GM12878 (cell line): ENCODE data around the gene DNAJC18. TPM values are rescaled to one million over a fixed set of nuclear protein-coding genes. Genes with fewer than 3 reads are reported as not detected.

Experiments used
- BRCA1 ChIP-seq: IDR thresholded peaks from 2 replicates; pipeline ENCODE4 v1.6.1; 2011; ENCODE audit warnings: low read depth, low read length, improper control_type of control experiment
- DPF2 ChIP-seq: fragments of 450-650 bp; IDR thresholded peaks from 2 replicates; pipeline ENCODE4 v1.6.1; 2017; ENCODE audit warnings: mild to moderate bottlenecking
- E2F4 ChIP-seq: IDR thresholded peaks from 2 replicates; pipeline ENCODE4 v1.6.1; 2012; ENCODE audit warnings: low read depth, low read length, improper control_type of control experiment
- EGR1 ChIP-seq, 2 experiments: IDR thresholded peaks; 1 replicate in 1 of 2; 2 replicates in 1 of 2; pipeline ENCODE4 v1.6.1; 2011 to 2012; ENCODE audit warnings: low read depth in 2 of 2, low read length in 2 of 2, borderline replicate concordance in 1 of 2, mild to moderate bottlenecking in 1 of 2, moderate library complexity in 1 of 2
- FOS ChIP-seq: IDR thresholded peaks from 3 replicates; pipeline ENCODE4 v1.6.1; 2011; ENCODE audit warnings: borderline replicate concordance; ENCODE audit not compliant: insufficient read length; ENCODE audit errors: extremely low read depth
- FOXK2 ChIP-seq: fragments of 450-650 bp; IDR thresholded peaks from 2 replicates; pipeline ENCODE4 v1.6.1; 2017; ENCODE audit warnings: mild to moderate bottlenecking, moderate library complexity
- GATAD2B ChIP-seq: fragments of 450-650 bp; conservative IDR thresholded peaks from 2 replicates; pipeline ENCODE4 v1.6.1; 2017; ENCODE audit warnings: low read depth, mild to moderate bottlenecking, moderate library complexity
- IKZF2 ChIP-seq, 2 experiments: fragments of 450-650 bp; IDR thresholded peaks; 2 replicates each; pipeline ENCODE4 v1.6.1; 2017; ENCODE audit warnings: mild to moderate bottlenecking in 2 of 2, moderate library complexity in 2 of 2
- IRF3 ChIP-seq: fragments of 450-650 bp; IDR thresholded peaks from 2 replicates; pipeline ENCODE4 v1.6.1; 2014; ENCODE audit warnings: mild to moderate bottlenecking
- IRF5 ChIP-seq: fragments of 450-650 bp; IDR thresholded peaks from 2 replicates; pipeline ENCODE4 v1.6.1; 2017; ENCODE audit warnings: borderline replicate concordance
- KAT2A ChIP-seq: conservative IDR thresholded peaks from 2 replicates; pipeline ENCODE4 v1.6.1; 2011; ENCODE audit warnings: low read depth, low read length; ENCODE audit not compliant: control insufficient read depth
- NBN ChIP-seq: fragments of 450-650 bp; IDR thresholded peaks from 2 replicates; pipeline ENCODE4 v1.6.1; 2016
- NKRF ChIP-seq: fragments of 450-650 bp; conservative IDR thresholded peaks from 2 replicates; pipeline ENCODE4 v1.6.1; 2017; ENCODE audit warnings: mild to moderate bottlenecking, moderate library complexity
- SKIL ChIP-seq: fragments of 450-650 bp; IDR thresholded peaks from 2 replicates; pipeline ENCODE4 v1.6.1; 2017; ENCODE audit warnings: mild to moderate bottlenecking, low read depth, inconsistent platforms; ENCODE audit not compliant: poor library complexity, severe bottlenecking
- SMAD5 ChIP-seq: IDR thresholded peaks from 2 replicates; pipeline ENCODE4 v1.6.1; 2016; ENCODE audit warnings: antibody characterized with exemption, low read depth
- STAT3 ChIP-seq: IDR thresholded peaks from 2 replicates; pipeline ENCODE4 v1.6.1; 2011; ENCODE audit warnings: low read depth, low read length, improper control_type of control experiment
- TARDBP ChIP-seq: IDR thresholded peaks from 2 replicates; pipeline ENCODE4 v1.6.1; 2016; ENCODE audit warnings: borderline replicate concordance
- USF1 ChIP-seq: IDR thresholded peaks from 2 replicates; pipeline ENCODE4 v1.6.1; 2011; ENCODE audit warnings: borderline replicate concordance, low read depth, mild to moderate bottlenecking, moderate library complexity, mixed read lengths, low read length; ENCODE audit not compliant: insufficient read depth; ENCODE audit errors: extremely low read length
- USF2 ChIP-seq: IDR thresholded peaks from 2 replicates; pipeline ENCODE4 v1.6.1; 2011; ENCODE audit warnings: low read depth, low read length, improper control_type of control experiment, borderline replicate concordance
- ZNF24 ChIP-seq: fragments of 450-650 bp; IDR thresholded peaks from 2 replicates; pipeline ENCODE4 v1.6.1; 2017; ENCODE audit warnings: antibody characterized with exemption, mild to moderate bottlenecking
- polyA plus RNA-seq, 11 experiments: library from polyadenylated mRNA; depleted of rRNA in 4 of 11; unstranded in 6 of 11; stranded (reverse) in 5 of 11; fragments of >200 nt; fragmentation: Nextera tagmentation in 4 of 11; fragmentation: Illumina TruSeq in 1 of 11; extraction: Ambion mirVana in 4 of 11; extraction: Trizol in 1 of 11; gene quantifications; 1 replicate in 1 of 11; 2 replicates in 10 of 11; pipeline versions ENCODE4 v1.2.1 to v1.2.3, GENCODE V29; 2011 to 2016; ENCODE audit warnings: inconsistent platforms in 2 of 11, missing spikeins in 2 of 11, low read depth in 1 of 11
- total RNA-seq, 4 experiments: library from RNA; depleted of rRNA in 3 of 4; stranded (reverse); fragments of >200 nt in 3 of 4; fragmentation: Illumina TruSeq in 1 of 4; extraction: Trizol in 1 of 4; gene quantifications; 2 replicates each; pipeline versions ENCODE4 v1.2.1 to v1.2.3, GENCODE V29; 2013 to 2021

DNAJC18 gene
- total and polyA plus RNA-seq, 10 of the 15 experiments (the other 5 are each of a cell fraction or from before 2014, with no cell fraction given), result 6.4 to 26.7 (median 17.7) TPM

GRCh38 chr5:139482050-139482889 is 42.9 kb upstream of the DNAJC18 start, which contains the start of gene STING1 (continued):
- no peak for TF ChIP-seq FOS
- TF ChIP-seq NKRF, result no peak
- peak; percentile 38; the same call in 1 of the 2 replicates for TF ChIP-seq GATAD2B
- peak; percentile 49; the same call in 1 of the 2 replicates for TF ChIP-seq DPF2
- TF ChIP-seq KAT2A, result no peak
- no peak for TF ChIP-seq USF1
- TF ChIP-seq IRF3, result no peak
- TF ChIP-seq USF2, result no peak
- TF ChIP-seq IRF5, result no peak
- TF ChIP-seq SKIL, result no peak
- TF ChIP-seq BRCA1, result no peak
- TF ChIP-seq FOXK2, result no peak
- no peak for TF ChIP-seq NBN
- no peak for TF ChIP-seq E2F4
- TF ChIP-seq SMAD5, result 0 out of 2 replicates have a peak, but pooled peaks have one; percentile 11
- TF ChIP-seq EGR1 (IDR thresholded peaks at IDR 0.05; ENCODE audit: borderline replicate concordance in 1 of 2, low read depth in 2 of 2, low read length in 2 of 2), result no peak
- TF ChIP-seq STAT3, result no peak
- TF ChIP-seq ZNF24, result no peak
- TF ChIP-seq TARDBP, result no peak
- TF ChIP-seq IKZF2 (IDR thresholded peaks at IDR 0.05), result peak; percentile 60 to 68; a peak in 2 of 4 replicates
